Measurements from ENCODE around the gene PDLIM1.

DNA sequence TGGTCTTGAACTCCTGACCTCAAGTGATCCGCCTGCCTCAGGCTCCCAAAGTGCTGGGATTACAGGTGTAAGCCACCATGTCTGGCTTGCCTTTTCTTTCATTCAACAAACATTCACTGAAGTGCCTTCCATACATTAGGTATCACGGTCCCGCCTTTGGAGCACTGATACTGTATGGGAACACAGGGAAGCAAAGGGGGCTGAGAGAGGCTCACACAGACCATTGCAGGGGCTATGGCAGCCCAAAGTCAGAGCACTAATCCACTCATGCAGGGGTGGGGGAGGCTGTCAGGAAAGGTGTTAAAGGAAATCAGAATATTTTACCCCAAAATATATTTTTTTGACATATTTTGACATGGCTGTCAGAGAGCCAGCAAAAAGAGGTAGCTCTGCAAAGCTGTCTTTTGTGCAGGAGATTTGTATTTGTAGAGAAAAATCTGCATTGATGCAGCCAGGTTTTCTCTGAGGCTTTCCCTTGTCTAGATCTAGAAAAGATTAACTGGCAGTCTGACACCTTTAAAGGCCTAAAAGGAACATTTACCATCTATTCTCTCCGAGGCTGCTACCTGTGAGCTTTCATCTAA, 42.0 kb upstream of the PDLIM1 start:
- TF ChIP-seq, protein P1, sequence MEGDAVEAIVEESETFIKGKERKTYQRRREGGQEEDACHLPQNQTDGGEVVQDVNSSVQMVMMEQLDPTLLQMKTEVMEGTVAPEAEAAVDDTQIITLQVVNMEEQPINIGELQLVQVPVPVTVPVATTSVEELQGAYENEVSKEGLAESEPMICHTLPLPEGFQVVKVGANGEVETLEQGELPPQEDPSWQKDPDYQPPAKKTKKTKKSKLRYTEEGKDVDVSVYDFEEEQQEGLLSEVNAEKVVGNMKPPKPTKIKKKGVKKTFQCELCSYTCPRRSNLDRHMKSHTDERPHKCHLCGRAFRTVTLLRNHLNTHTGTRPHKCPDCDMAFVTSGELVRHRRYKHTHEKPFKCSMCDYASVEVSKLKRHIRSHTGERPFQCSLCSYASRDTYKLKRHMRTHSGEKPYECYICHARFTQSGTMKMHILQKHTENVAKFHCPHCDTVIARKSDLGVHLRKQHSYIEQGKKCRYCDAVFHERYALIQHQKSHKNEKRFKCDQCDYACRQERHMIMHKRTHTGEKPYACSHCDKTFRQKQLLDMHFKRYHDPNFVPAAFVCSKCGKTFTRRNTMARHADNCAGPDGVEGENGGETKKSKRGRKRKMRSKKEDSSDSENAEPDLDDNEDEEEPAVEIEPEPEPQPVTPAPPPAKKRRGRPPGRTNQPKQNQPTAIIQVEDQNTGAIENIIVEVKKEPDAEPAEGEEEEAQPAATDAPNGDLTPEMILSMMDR (IDR thresholded peaks at IDR 0.05) = no peak
- no peak for TF ChIP-seq POLR2A (IDR thresholded peaks at IDR 0.05)
